Tibial nerve (tissue), 4 donors: Measurements from ENCODE around the gene NCAN. TPM values are rescaled to one million over a fixed set of nuclear protein-coding genes. Genes with fewer than 3 reads are reported as not detected.
"Not testable (repeated sequence)": the region's sequence is repeated elsewhere in the genome, so short reads cannot be mapped to it uniquely, and the experiment has no call there.

Experiments
- DNase-seq, 2 donors: peaks; one replicate each; pipeline ENCODE4 v3.0.0-alpha.2; 2019; ENCODE audit warnings: low spot score in 2 of 2
- H3K27ac ChIP-seq, 4 donors: fragments of 200-600 bp; sonication (generic) in 3 of 4; one replicate each; pipeline ENCODE4 v1.5.1; 2017 to 2019; ENCODE audit warnings: mild to moderate bottlenecking in 1 of 4
- H3K27me3 ChIP-seq, 2 donors: fragments of 200-600 bp; sonication (generic) in 1 of 2; one replicate each; pipeline versions ENCODE4 v1.5.1 to v1.6.0; 2017 to 2019
- H3K36me3 ChIP-seq, 3 donors: fragments of 200-600 bp; sonication (generic); one replicate each; pipeline ENCODE4 v1.5.1; 2018 to 2019
- H3K4me1 ChIP-seq, 4 donors: fragments of 200-600 bp; sonication (generic) in 3 of 4; one replicate each; pipeline ENCODE4 v1.5.1; 2017 to 2019
- H3K4me3 ChIP-seq, 4 donors: fragments of 200-600 bp; sonication (generic) in 3 of 4; one replicate each; pipeline ENCODE4 v1.5.1; 2017 to 2019; ENCODE audit warnings: mild to moderate bottlenecking in 1 of 4, moderate library complexity in 1 of 4
- H3K9me3 ChIP-seq, 4 donors: fragments of 200-600 bp; sonication (generic) in 3 of 4; one replicate each; pipeline ENCODE4 v1.5.1; 2017 to 2019
- EP300 ChIP-seq, 2 donors: sonication (generic); formaldehyde crosslinking; IDR thresholded peaks; one replicate each; pipeline ENCODE4 v1.6.1; 2017; ENCODE audit warnings: antibody characterized with exemption in 2 of 2, mild to moderate bottlenecking in 1 of 2
- POLR2A ChIP-seq, 2 donors: fragments of 450-650 bp; IDR thresholded peaks; one replicate each; pipeline ENCODE4 v1.6.1; 2017; ENCODE audit warnings: antibody characterized with exemption in 2 of 2, mild to moderate bottlenecking in 2 of 2, moderate library complexity in 2 of 2
- WGBS, 2 donors: methylation state at CpG; one replicate each; pipeline ENCODE4 v1.1.5; 2018; 5-methylcytosine and 5-hydroxymethylcytosine counted together
- total RNA-seq, 4 donors: library from RNA; depleted of rRNA; stranded (reverse); fragments of >200 nt; gene quantifications; one replicate each; pipeline ENCODE4 v1.1.0, GENCODE V29; 2016
- TF ChIP-seq, protein P1 (sequence below), 5 experiments: fragments of 200-600 bp in 3 of 5; fragments of 450-650 bp in 2 of 5; sonication (generic) in 3 of 5; IDR thresholded peaks; one replicate each; pipeline ENCODE4 v1.5.1; 2016 to 2019; ENCODE audit warnings: antibody characterized with exemption in 5 of 5, mild to moderate bottlenecking in 3 of 5, moderate library complexity in 2 of 5

Gene NCAN
- total RNA-seq, 4 donors from 2014 or later: not detected

- H3K27me3 ChIP-seq: peaks cover 0 to 13% of the 10 kb centered on the region in 2 donors
- H3K4me1 ChIP-seq: no peaks in the 10 kb centered on the region
- TF ChIP-seq, protein P1, sequence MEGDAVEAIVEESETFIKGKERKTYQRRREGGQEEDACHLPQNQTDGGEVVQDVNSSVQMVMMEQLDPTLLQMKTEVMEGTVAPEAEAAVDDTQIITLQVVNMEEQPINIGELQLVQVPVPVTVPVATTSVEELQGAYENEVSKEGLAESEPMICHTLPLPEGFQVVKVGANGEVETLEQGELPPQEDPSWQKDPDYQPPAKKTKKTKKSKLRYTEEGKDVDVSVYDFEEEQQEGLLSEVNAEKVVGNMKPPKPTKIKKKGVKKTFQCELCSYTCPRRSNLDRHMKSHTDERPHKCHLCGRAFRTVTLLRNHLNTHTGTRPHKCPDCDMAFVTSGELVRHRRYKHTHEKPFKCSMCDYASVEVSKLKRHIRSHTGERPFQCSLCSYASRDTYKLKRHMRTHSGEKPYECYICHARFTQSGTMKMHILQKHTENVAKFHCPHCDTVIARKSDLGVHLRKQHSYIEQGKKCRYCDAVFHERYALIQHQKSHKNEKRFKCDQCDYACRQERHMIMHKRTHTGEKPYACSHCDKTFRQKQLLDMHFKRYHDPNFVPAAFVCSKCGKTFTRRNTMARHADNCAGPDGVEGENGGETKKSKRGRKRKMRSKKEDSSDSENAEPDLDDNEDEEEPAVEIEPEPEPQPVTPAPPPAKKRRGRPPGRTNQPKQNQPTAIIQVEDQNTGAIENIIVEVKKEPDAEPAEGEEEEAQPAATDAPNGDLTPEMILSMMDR (IDR thresholded peaks at IDR 0.05): no peak
- TF ChIP-seq POLR2A (IDR thresholded peaks at IDR 0.05) (no peak), EP300 (IDR thresholded peaks at IDR 0.05) (no peak)
- peaks cover 0 to 38% (median 5%) of the 10 kb centered on the region in 4 donors for H3K9me3 ChIP-seq
- H3K27ac ChIP-seq: no peak overlapping the region
- peaks cover 0 to 4% (median 0%) of the 10 kb centered on the region in 3 donors for H3K36me3 ChIP-seq
- H3K4me3 ChIP-seq: no peak overlapping the region
- no peak for DNase-seq
Measured at GRCh38 chr19:19236173-19236572, 24.4 kb downstream of the NCAN start.

DNA sequence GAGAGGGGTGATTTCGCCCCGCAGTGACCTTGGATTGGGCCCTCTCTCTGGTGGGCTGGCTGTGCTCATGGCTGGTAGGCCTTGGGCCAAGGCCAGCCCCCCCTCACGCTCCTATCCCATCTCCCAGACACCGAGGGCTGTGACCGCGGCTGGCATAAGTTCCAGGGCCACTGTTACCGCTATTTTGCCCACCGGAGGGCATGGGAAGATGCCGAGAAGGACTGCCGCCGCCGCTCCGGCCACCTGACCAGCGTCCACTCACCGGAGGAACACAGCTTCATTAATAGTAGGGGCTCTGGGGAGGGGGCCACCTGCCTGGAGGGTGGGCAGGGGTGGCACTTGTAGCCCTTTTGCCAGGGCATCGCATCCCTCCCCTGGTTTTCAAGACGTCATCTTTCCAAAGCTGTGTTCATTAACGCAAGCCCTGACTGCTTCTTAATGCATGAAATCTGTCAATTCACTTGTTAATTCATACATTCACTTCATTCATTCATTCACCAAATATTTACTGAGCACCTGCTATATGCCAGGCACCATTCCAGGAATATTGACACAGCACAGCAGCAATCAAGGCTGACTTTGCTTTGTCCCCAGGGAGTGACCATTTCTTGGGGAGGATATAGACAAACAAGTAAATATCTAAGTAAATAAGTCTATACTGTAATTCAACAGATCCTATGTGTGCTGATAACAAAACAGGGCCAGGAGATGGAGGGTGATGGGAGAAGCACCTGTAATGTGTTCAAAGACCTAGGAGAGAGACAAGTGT is 26.6 kb downstream of the NCAN start:
- WGBS, 2 donors: 75 to 83% methylated on average over 14 to 16 of the region's 18 CpGs
- Histone ChIP-seq H3K36me3 (peaks cover 0 to 4% (median 0%) of the 10 kb centered on the region in 3 donors), H3K27me3 (peaks cover 0 to 15% of the 10 kb centered on the region in 2 donors), H3K4me3 (no peak overlapping the region), H3K9me3 (peaks cover 0 to 31% (median 5%) of the 10 kb centered on the region in 4 donors), H3K4me1 (no peaks in the 10 kb centered on the region), H3K27ac (no peak overlapping the region)
- TF ChIP-seq EP300 (IDR thresholded peaks at IDR 0.05) (no peak), POLR2A (IDR thresholded peaks at IDR 0.05) (no peak)
- TF ChIP-seq, protein P1 (IDR thresholded peaks at IDR 0.05): no peak
- no peak for DNase-seq

- no peak overlapping the region for H3K4me3 ChIP-seq
- peaks cover 0 to 17% (median 3%) of the 10 kb centered on the region in 4 donors for H3K9me3 ChIP-seq
- TF ChIP-seq, protein P1 (IDR thresholded peaks at IDR 0.05): no peak
- H3K36me3 ChIP-seq: no peaks in the 10 kb centered on the region
- H3K27me3 ChIP-seq: peaks cover 0 to 15% of the 10 kb centered on the region in 2 donors
- no peak for DNase-seq
- H3K4me1 ChIP-seq: no peaks in the 10 kb centered on the region
- H3K27ac ChIP-seq: no peak overlapping the region
Measured at GRCh38 chr19:19239675-19240074, 27.9 kb downstream of the NCAN start.

DNA sequence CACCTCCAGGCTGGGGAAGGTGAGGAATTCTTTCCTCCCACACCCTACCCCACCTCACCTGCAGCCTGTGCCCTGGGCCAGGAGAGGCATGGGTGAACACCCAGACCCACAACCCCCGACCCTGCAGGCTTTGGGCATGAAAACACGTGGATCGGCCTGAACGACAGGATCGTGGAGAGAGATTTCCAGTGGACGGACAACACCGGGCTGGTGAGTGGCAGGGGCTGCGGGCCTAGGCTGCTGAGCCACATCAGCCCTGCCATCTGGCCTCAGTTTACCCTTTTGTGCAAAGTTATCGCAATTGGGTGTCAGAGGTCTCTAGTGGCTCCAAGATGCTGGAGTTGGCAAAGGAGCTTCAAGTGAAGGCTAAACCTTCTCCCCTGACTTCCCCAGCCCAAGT is 28.7 kb downstream of the NCAN start:
- no peak for DNase-seq
- no peaks in the 10 kb centered on the region for H3K36me3 ChIP-seq
- H3K4me1 ChIP-seq: no peaks in the 10 kb centered on the region
- peaks cover 0 to 15% of the 10 kb centered on the region in 2 donors for H3K27me3 ChIP-seq
- H3K27ac ChIP-seq: no peak overlapping the region
- 78 to 91% methylated on average over 6 to 8 of the region's 9 CpGs for WGBS, 2 donors
- no peak for TF ChIP-seq EP300 (IDR thresholded peaks at IDR 0.05)
- TF ChIP-seq, protein P1 (IDR thresholded peaks at IDR 0.05): no peak
- no peak for TF ChIP-seq POLR2A (IDR thresholded peaks at IDR 0.05)
- H3K4me3 ChIP-seq: no peak overlapping the region
- peaks cover 0 to 9% (median 0%) of the 10 kb centered on the region in 4 donors for H3K9me3 ChIP-seq

DNA sequence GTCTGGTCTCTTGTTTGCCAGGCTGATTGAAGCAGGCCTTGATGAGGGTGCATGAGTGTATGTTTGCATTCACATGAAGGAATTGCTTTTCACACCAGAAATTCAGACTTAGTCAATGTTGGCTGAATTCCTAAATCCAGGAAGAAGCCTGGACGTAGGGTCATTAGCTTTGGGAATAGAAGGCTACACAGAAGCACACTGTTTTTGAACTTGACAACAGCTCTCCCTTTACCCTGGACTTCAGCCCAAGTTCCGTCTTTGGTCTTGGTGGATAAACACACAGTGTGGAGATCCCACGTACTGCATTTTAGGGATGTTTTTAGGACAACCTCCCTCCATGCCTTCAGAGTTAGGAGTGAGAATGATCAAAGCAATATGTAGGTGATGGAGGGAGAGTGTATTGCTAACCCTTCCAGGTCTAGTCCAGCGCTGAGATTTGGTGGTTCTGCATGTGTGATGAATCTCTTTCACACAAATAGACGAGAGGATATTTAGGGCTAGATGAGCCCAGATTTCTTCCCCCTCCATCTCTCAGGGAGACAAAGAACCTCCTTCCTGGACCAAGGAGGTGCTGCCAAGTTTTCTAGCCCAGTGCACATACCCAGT is 38.5 kb downstream of the NCAN start:
- 32 to 34% methylated on average over 5 of the region's 5 CpGs for WGBS, 2 donors
- TF ChIP-seq EP300 (IDR thresholded peaks at IDR 0.05) (no peak), POLR2A (IDR thresholded peaks at IDR 0.05) (no peak)
- TF ChIP-seq, protein P1 (IDR thresholded peaks at IDR 0.05): no peak
- no peak overlapping the region for H3K27ac ChIP-seq
- H3K27me3 ChIP-seq: peaks cover 0 to 29% of the 10 kb centered on the region in 2 donors
- H3K4me1 ChIP-seq: no peaks in the 10 kb centered on the region
- no peak overlapping the region for H3K4me3 ChIP-seq
- no peaks in the 10 kb centered on the region for H3K36me3 ChIP-seq
- DNase-seq: no peak
- no peaks in the 10 kb centered on the region for H3K9me3 ChIP-seq

DNA sequence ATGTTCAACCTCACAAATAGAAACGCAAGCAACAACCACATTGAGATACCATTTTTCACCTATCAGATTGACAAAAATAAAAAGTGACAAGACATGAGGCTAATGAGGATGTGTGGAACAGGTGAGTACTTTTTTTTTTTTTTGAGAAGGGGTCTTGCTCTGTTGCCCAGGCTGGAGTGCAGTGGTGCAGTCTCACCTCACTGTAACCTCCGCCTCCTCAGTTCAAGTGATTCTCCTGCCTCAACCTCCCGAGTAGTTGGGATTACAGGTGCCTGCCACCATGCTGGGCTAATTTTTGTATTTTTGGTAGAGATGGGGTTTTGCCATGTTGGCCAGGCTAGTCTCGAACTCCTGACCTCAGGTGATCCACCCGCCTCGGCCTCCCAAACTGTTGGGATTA is 41.7 kb downstream of the NCAN start:
- H3K36me3 ChIP-seq: not testable (repeated sequence)
- H3K27me3 ChIP-seq: peaks cover 0 to 34% of the 10 kb centered on the region in 2 donors
- WGBS, 2 donors: 88 to 95% methylated on average over 6 of the region's 6 CpGs

More for the DNA sequence above, 41.7 kb downstream of the NCAN start:
- H3K9me3 ChIP-seq, H3K4me1 ChIP-seq, H3K4me3 ChIP-seq, DNase-seq, H3K27ac ChIP-seq: not testable (repeated sequence)
